Bone marrow (tissue), 2 donors: ENCODE data around the gene GTF3C6.
"Not testable (repeated sequence)": the region's sequence is repeated elsewhere in the genome, so short reads cannot be mapped to it uniquely, and the experiment has no call there.

Experiments used
- DNase-seq, 2 donors: peaks; one replicate each; lab custom pipeline; 2025; lab: John Stamatoyannopoulos, UW

The GTF3C6 gene, protein sequence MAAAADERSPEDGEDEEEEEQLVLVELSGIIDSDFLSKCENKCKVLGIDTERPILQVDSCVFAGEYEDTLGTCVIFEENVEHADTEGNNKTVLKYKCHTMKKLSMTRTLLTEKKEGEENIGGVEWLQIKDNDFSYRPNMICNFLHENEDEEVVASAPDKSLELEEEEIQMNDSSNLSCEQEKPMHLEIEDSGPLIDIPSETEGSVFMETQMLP

DNA sequence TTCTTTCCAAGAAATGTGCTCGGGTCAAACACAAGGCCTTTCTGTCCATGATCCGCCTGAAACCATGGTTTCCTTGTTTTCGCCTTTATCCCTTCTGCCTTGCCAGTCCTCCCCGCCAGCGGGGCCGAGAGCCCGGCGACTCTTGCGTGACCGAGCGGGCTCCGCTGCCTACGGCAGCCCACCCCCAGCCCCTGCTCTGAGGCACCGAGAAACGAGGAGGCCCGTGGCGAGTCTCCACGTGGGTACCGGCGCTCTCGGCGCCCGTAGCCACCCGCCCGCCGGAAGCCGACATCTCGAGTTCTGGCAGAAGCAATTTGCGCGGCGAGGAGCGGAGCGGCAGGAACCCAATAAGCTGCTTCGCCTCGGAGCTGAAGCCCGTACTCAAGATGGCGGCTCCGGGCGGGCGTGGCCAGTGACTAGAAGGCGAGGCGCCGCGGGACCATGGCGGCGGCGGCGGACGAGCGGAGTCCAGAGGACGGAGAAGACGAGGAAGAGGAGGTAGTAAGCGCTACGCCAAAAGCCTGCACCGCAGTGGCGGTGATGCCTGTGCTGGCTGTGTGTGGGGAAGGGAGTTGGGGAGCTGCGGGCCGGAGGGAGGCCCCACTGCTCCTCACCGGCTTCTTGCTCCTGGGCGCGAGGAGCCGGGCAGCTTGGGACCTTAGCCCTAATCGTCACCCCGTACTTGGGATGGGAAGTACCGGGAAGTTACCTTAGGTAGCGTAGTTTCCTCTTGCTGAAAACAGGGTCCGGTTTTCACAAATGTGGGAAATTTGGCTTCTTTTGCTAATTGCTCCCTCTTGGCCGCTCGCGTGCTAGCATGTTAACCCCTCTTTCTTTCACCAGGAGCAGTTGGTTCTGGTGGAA, at the start of gene GTF3C6:
Gene GTF3C6, plus strand, starts transcription at position 378 of the 864 bp plus-strand sequence. Its CDS starts 64 bp downstream, at position 442.
- DNase-seq: peak; percentile 79 to 90

DNA sequence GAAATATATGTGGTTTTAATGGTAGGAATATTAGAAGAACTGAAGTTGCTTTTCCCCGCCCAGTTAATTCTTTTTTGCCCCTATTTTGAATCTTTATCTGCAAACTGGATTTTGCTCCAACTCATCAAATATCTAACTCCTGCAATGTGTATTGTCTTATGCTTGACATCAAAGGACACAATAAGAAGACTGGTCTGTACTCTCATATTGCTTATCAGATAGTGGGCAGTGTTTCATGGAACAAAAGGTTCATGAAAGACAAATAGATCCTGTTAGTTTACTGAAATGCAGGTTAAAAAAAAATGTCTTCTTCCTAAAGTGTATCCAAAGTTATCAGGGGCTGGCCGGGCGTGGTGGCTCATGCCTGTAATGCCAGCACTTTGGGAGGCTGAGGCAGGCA, 27.7 kb upstream of the GTF3C6 start:
- no peak for DNase-seq

DNA sequence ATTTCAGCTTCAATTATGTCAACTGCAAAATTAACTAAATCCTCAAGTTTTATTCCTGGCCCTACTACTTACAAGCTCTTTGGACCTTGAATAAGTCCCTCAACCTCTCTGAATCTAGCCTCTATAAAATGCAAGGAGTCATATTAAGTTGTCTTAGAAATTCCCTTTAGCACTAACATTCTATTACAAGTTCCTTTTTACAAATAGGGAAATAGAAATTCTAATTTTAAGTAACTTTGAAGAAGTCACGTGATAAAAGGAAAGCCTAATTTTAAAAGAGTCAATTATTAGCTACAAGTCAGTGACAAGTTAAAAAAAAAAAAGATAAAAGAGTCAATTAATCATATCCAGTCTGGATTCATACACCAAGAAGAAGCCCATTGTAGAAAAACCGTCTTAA, 24.6 kb upstream of the GTF3C6 start:
- no peak for DNase-seq

- DNase-seq: no peak
Measured at GRCh38 chr6:110934381-110934898, 24.1 kb upstream of the GTF3C6 start.

DNA sequence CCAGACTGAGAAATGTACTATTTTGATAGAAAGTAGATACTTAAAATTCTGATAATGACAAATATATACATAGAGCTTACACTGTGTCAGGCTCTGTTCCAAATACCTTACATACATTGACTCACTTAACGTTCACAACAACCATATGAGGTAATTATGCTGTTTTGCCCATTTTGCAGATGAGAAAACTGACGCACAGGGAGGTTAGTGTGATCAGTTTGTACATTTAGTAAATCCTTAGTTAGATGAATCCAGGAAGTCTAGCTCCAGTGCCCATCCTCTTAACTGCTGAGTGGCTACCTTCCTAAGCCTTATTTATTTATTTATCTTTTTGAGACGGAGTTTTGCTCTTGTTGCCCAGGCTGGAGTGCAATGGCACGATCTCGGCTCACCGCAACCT, 23.3 kb upstream of the GTF3C6 start:
- no peak for DNase-seq

GRCh38 chr6:110938171-110938570, 20.3 kb upstream of the GTF3C6 start:
- peak in 1 of 2 donors; percentile 27 for DNase-seq

- DNase-seq: peak in 1 of 2 donors; percentile 83
Measured at GRCh38 chr6:110939429-110940200, 18.9 kb upstream of the GTF3C6 start.

GRCh38 chr6:110944681-110945151, 13.8 kb upstream of the GTF3C6 start:
- DNase-seq: peak in 1 of 2 donors; percentile 97

- DNase-seq: no peak
Measured at GRCh38 chr6:110946498-110946897, 12.0 kb upstream of the GTF3C6 start.

DNA sequence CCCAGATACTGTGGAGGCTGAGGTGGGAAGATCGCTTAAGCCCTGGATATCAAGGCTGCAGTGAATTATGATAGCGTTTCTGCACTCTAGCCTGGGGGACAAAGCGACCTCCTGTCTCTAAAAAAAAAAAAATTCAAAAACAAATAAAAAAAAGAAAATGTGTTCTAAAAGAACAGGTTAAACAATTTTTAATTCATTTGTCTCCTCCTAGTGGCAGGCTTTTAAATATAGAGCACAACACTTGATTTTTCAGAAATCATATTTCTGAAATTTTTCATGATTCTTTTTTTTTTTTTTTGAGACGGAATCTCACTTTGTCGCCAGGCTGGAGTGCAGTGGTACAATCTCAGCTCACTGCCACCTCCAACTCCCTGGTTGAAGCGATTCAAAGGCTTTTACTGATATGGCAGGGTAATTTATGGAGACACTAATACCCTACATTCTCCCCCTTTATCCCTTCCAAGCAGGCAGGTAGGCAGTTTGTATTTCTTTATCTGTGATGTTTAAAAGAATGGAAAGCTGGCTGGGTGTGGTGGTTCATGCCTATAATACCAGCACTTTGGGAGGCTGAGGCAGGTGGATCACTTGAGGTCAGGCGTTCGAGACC, 8.7 kb upstream of the GTF3C6 start:
- DNase-seq: peak in 1 of 2 donors; percentile 33

DNA sequence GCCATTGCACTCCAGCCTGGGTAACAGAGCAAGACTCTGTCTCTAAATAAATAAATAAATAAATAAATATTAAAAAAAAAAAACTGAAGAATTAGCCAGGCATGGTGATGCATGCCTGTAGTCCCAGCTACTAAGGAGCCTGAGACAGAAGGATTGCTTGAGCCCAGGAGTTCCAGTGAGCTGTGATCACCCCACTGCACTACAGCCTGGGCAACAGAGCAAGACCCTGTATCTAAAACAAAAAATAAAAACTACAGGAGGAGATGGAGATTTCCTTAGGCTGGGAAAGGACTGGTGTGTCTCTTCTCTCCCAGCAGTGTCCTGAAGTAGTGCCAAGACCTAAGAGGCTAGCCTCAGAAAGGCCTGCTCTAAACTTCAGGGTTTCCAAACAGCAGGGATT, 8.1 kb upstream of the GTF3C6 start:
- DNase-seq: no peak

- no peak for DNase-seq
Measured at GRCh38 chr6:110951008-110951407, 7.5 kb upstream of the GTF3C6 start.

GRCh38 chr6:110951986-110952794, 6.3 kb upstream of the GTF3C6 start:
- no peak for DNase-seq

DNA sequence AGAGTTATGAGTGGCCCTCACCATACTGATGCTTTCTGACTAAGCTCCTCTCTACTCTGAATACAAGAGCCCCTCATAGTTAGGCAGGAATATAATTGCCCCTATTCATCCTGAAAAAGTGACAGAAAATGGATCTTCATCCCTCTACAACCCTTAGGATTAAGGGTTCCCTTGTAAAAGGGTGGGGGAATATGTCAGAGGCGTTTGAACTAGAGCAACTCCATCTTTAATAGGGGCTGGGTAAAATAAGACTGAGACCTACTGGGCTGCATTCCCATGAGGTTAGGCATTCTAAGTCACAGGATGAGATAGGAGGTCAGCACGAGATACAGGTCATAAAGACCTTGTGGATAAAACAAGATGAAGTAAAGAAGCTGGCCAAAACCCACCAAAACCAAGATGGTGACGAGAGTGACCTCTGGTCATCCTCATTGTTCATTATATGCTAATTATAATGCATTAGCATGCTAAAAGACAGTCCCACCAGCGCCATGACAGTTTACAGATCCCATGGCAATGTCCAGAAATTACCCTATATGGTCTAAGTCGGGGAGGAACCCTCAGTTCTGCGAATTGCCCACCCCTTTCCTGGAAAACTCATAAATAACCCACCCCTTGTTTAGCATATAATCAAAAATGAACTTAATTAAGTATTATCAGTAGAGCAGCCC, 4.7 kb upstream of the GTF3C6 start:
- no peak for DNase-seq

GRCh38 chr6:110960014-110960390, 1.5 kb downstream of the GTF3C6 start:
- no peak for DNase-seq

GRCh38 chr6:110962636-110963035, 4.1 kb downstream of the GTF3C6 start:
- DNase-seq: not testable (repeated sequence)

- DNase-seq: no peak
Measured at GRCh38 chr6:110965629-110966229, 7.2 kb downstream of the GTF3C6 start.

- not testable (repeated sequence) for DNase-seq
Measured at GRCh38 chr6:110968661-110969060, 10.2 kb downstream of the GTF3C6 start.

DNA sequence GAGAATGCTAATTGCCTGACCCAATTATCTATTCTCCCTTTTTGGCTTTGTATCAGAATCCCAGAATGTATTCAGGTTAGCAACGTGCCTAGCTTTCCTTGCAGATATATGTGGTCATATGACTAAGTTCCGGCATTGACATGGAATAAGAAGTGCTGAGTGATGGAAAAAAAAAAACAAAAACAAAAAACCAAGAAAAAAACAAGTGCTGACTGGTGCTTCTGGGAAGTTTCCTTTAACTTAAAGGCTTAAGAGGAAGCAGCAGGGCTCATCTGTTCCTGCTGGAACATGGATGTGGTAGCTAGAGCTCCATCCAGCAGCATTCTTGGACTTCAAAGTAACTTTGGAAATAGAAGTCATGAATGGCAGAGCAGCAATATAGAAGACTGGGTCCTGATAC, 13.0 kb downstream of the GTF3C6 start:
- DNase-seq: no peak

GRCh38 chr6:110976575-110976974, 18.1 kb downstream of the GTF3C6 start:
- DNase-seq: no peak
